HepG2 (cell line): Measurements from ENCODE around the gene ECM1. TPM values are rescaled to one million over a fixed set of nuclear protein-coding genes. Genes with fewer than 3 reads are reported as not detected.
A peak's percentile ranks its signal among the peaks of the same experiment; 100 is the strongest.

ENCODE experiments used
- ATAC-seq: fragments of 200-7000 bp; cut with Tn5 transposase; 3 replicates; pipeline ENCODE4 v1.9.1; 2020; ENCODE audit warnings: mild to moderate bottlenecking, moderate library complexity
- BruUV-seq: library from RNA; stranded (reverse); fragments of 400-500 nt; replicated peaks from 2 replicates; lab custom pipeline; 2021; lab: Mats Ljungman, UMichigan
- CTCF ChIA-PET: fragments of 300-600 bp; formaldehyde crosslinking; extraction: SDS; loops from one replicate; lab custom pipeline; 2021; ENCODE audit warnings: low total read pairs, inconsistent platforms, low intra/inter-chr PET ratio; lab: Yijun Ruan, JAX
- POLR2A ChIA-PET: fragments of 350-600 bp; sonication (Branson Sonifier 250); formaldehyde crosslinking; loops from one replicate; lab custom pipeline; 2020; ENCODE audit warnings: antibody characterized with exemption, inconsistent platforms; lab: Yijun Ruan, JAX
- DNase-seq: peaks from one replicate; pipeline ENCODE4 v3.0.0-alpha.2; 2015; ENCODE audit warnings: low spot score
- FAIRE-seq: peaks from 3 replicates; lab custom pipeline; 2011; peaks lifted over from hg19 to GRCh38; lab: Jason Lieb, UNC
- H2AFZ ChIP-seq: one replicate; pipeline ENCODE4 v1.6.1; 2011; ENCODE audit warnings: low read length, inconsistent platforms
- H3K27ac ChIP-seq: fragments of 300-600 bp; 3 replicates; pipeline ENCODE4 v1.8.0; 2011; ENCODE audit warnings: mixed run types, mild to moderate bottlenecking, mixed read lengths, low read length, inconsistent platforms; ENCODE audit not compliant: insufficient read depth; ENCODE audit errors: extremely low read length
- H3K27me3 ChIP-seq, 2 experiments: fragments of 200-600 bp in 1 of 2; 2 replicates in 1 of 2; 3 replicates in 1 of 2; pipeline versions ENCODE4 v1.6.0 to v1.8.0; 2011; ENCODE audit warnings: low read length in 2 of 2, mild to moderate bottlenecking in 2 of 2, moderate library complexity in 2 of 2, inconsistent platforms in 1 of 2; ENCODE audit not compliant: insufficient read depth in 2 of 2, control insufficient read depth in 1 of 2
- H3K36me3 ChIP-seq, 2 experiments: fragments of 200-600 bp in 1 of 2; replicated peaks in 1 of 2; 2 replicates in 1 of 2; 3 replicates in 1 of 2; pipeline versions ENCODE4 v1.5.1 to v1.8.0; 2011; ENCODE audit warnings: low read length in 2 of 2, inconsistent platforms in 1 of 2; ENCODE audit not compliant: insufficient read depth in 2 of 2, control insufficient read depth in 1 of 2
- H3K4me1 ChIP-seq: 2 replicates; pipeline ENCODE4 v1.5.1; 2012; ENCODE audit warnings: low read length, inconsistent platforms; ENCODE audit not compliant: insufficient read depth
- H3K4me2 ChIP-seq: 2 replicates; pipeline ENCODE4 v1.6.0; 2011; ENCODE audit warnings: low read depth, low read length, inconsistent platforms
- H3K4me3 ChIP-seq, 3 experiments: fragments of 200-600 bp in 1 of 3; sonication (generic), shearing (Covaris generic) in 1 of 3; replicated peaks in 1 of 3; 2 replicates each; pipeline ENCODE4 v1.5.1; 2011 to 2016; ENCODE audit warnings: low read length in 3 of 3, inconsistent platforms in 2 of 3, low read depth in 2 of 3, mild to moderate bottlenecking in 2 of 3, control low read depth in 1 of 3, mixed read lengths in 1 of 3; ENCODE audit not compliant: insufficient read depth in 1 of 3
- H3K79me2 ChIP-seq: one replicate; pipeline ENCODE4 v1.6.1; 2011; ENCODE audit warnings: low read length, inconsistent platforms; ENCODE audit not compliant: insufficient read depth
- H3K9ac ChIP-seq: 2 replicates; pipeline ENCODE4 v1.6.0; 2011; ENCODE audit warnings: mild to moderate bottlenecking, low read depth, low read length, inconsistent platforms; ENCODE audit not compliant: insufficient read depth
- H3K9me3 ChIP-seq: 2 replicates; pipeline ENCODE4 v1.5.1; 2012; ENCODE audit warnings: mild to moderate bottlenecking, low read length
- H4K20me1 ChIP-seq: 2 replicates; pipeline ENCODE4 v1.6.0; 2011; ENCODE audit warnings: inconsistent platforms, mild to moderate bottlenecking, low read length, moderate library complexity; ENCODE audit not compliant: insufficient read depth
- ARNT ChIP-seq: fragments of 450-650 bp; IDR thresholded peaks from 2 replicates; pipeline ENCODE4 v1.6.1; 2017
- HNF4A ChIP-seq: sonication (generic); formaldehyde crosslinking; IDR thresholded peaks from 2 replicates; pipeline ENCODE4 v1.4.0; 2020; ENCODE audit warnings: missing genetic modification reagents
- KDM1A ChIP-seq: IDR thresholded peaks from 2 replicates; pipeline ENCODE4 v1.6.1; 2016; ENCODE audit warnings: missing compliant biosample characterization
- KDM3A ChIP-seq: IDR thresholded peaks from 2 replicates; pipeline ENCODE4 v1.6.1; 2018; ENCODE audit warnings: low read depth, missing compliant biosample characterization
- NR2F6 ChIP-seq, 2 experiments: IDR thresholded peaks; 2 replicates each; pipeline ENCODE4 v1.6.1; 2016; ENCODE audit warnings: antibody characterized with exemption in 1 of 2, mild to moderate bottlenecking in 1 of 2
- RARA ChIP-seq: IDR thresholded peaks from 2 replicates; pipeline ENCODE4 v1.6.1; 2016; ENCODE audit warnings: missing genetic modification reagents, missing compliant biosample characterization
- SALL1 ChIP-seq: sonication (generic); formaldehyde crosslinking; IDR thresholded peaks from 2 replicates; pipeline ENCODE4 v1.8.0; 2022; ENCODE audit warnings: mild to moderate bottlenecking, missing genetic modification reagents
- SOX13 ChIP-seq, 3 experiments: fragments of 450-650 bp in 1 of 3; sonication (generic) in 1 of 3; formaldehyde crosslinking in 1 of 3; IDR thresholded peaks in 2 of 3; conservative IDR thresholded peaks in 1 of 3; 2 replicates each; pipeline versions ENCODE4 v1.5.0 to v1.6.1; 2016 to 2020; ENCODE audit warnings: antibody characterized with exemption in 1 of 3, mild to moderate bottlenecking in 1 of 3, missing compliant biosample characterization in 1 of 3, missing genetic modification reagents in 1 of 3, moderate library complexity in 1 of 3
- TMF1 ChIP-seq: sonication (generic); formaldehyde crosslinking; IDR thresholded peaks from 2 replicates; pipeline ENCODE4 v1.8.1; 2022; ENCODE audit warnings: low read depth, missing genetic modification reagents
- YY1 ChIP-seq: IDR thresholded peaks from 2 replicates; pipeline ENCODE4 v1.6.1; 2011; ENCODE audit warnings: low read length, low read depth, moderate library complexity, mild to moderate bottlenecking; ENCODE audit not compliant: insufficient read depth, insufficient replicate concordance
- ZBTB7A ChIP-seq: sonication (generic); formaldehyde crosslinking; IDR thresholded peaks from 2 replicates; pipeline ENCODE4 v1.8.0; 2022; ENCODE audit warnings: mild to moderate bottlenecking, missing genetic modification reagents
- ZNF605 ChIP-seq: sonication (generic); formaldehyde crosslinking; IDR thresholded peaks from 2 replicates; pipeline ENCODE4 v1.8.0; 2022; ENCODE audit warnings: mild to moderate bottlenecking, missing genetic modification reagents
- ZNF687 ChIP-seq: sonication (generic); formaldehyde crosslinking; IDR thresholded peaks from 2 replicates; pipeline ENCODE4 v1.5.1; 2020; ENCODE audit warnings: mild to moderate bottlenecking, missing genetic modification reagents, moderate library complexity
- ZNF792 ChIP-seq: IDR thresholded peaks from 2 replicates; pipeline ENCODE4 v1.6.1; 2016
- ZZZ3 ChIP-seq: sonication (generic); formaldehyde crosslinking; IDR thresholded peaks from 2 replicates; pipeline ENCODE4 v1.4.0; 2020; ENCODE audit warnings: missing genetic modification reagents, mild to moderate bottlenecking, borderline replicate concordance
- WGBS: methylation state at CpG from one replicate; pipeline ENCODE4 v1.1.6; 2017; ENCODE audit warnings: low lambda C conversion rate; 5-methylcytosine and 5-hydroxymethylcytosine counted together
- in situ Hi-C: cut with HindIII; loops from 2 replicates; pipeline ENCODE4 v1.10.0; 2017; ENCODE audit warnings: low pct_unique_long_range_greater_than_20kb; ENCODE audit not compliant: extremely low pct_ligation_motif_present
- intact Hi-C: fragments of 100-400 bp; cut with micrococcal nuclease; formaldehyde crosslinking; loops from one replicate; pipeline ENCODE4 v1.10.0; 2022; ENCODE audit not compliant: unreplicated experiment
- polyA plus RNA-seq, 8 experiments: library from polyadenylated mRNA; depleted of rRNA in 3 of 8; stranded (reverse) in 7 of 8; unstranded in 1 of 8; fragments of >200 nt; fragmentation: Illumina TruSeq in 4 of 8; extraction: Trizol in 4 of 8; gene quantifications; 2 replicates each; pipeline versions ENCODE4 v1.2.1 to v1.2.3, GENCODE V29; 2011 to 2016; ENCODE audit warnings: low read depth in 4 of 8, missing spikeins in 1 of 8, mixed read lengths in 1 of 8; ENCODE audit not compliant: insufficient read depth in 1 of 8
- total RNA-seq, 5 experiments: library from RNA; depleted of rRNA; stranded (reverse); fragments of >200 nt; fragmentation: Illumina TruSeq; extraction: Trizol; gene quantifications; 2 replicates each; pipeline ENCODE4 v1.2.3, GENCODE V29; 2016; ENCODE audit warnings: low read depth in 1 of 5
- TF ChIP-seq, protein P1 (sequence below): sonication (generic); formaldehyde crosslinking; IDR thresholded peaks from 2 replicates; pipeline ENCODE4 v1.4.0; 2020; ENCODE audit warnings: missing genetic modification reagents
- TF ChIP-seq, protein P2 (sequence below): sonication (generic); formaldehyde crosslinking; IDR thresholded peaks from 2 replicates; pipeline ENCODE4 v1.8.0; 2022; ENCODE audit warnings: missing genetic modification reagents, mild to moderate bottlenecking, moderate library complexity, borderline replicate concordance

The ECM1 gene
- total and polyA plus RNA-seq, 2 of the 13 experiments (the other 11 are each of a cell fraction or from before 2014, with no cell fraction given): 0.42 to 1.0 TPM

GRCh38 chr1:150514260-150514659 is 6.4 kb downstream of the ECM1 start:
- Histone ChIP-seq H3K9ac (no peak overlapping the region), H3K27ac (peak overlapping the region; percentile 12), H3K4me1 (peaks cover 32% of the 10 kb centered on the region), H3K4me3 (peak overlapping the region in 2 of 3 experiments; percentile 73 to 84; a peak in 2 of 6 replicates), H3K9me3 (no peaks in the 10 kb centered on the region), H3K27me3 (no peaks in the 10 kb centered on the region; a peak in 1 of 5 replicates), H3K79me2 (no peaks in the 10 kb centered on the region), H4K20me1 (no peaks in the 10 kb centered on the region), H3K36me3 (no peaks in the 10 kb centered on the region), H2AFZ (no peak overlapping the region), H3K4me2 (peak overlapping the region; percentile 85)
- BruUV-seq: no TSS peak
- ATAC-seq: no peak
- no peak for DNase-seq
- peak; percentile 8 for FAIRE-seq
- WGBS: 68% methylated on average over 9 of the region's 9 CpGs
- intact Hi-C loops: no loop called here
- ChIA-PET POLR2A (interaction anchor here (1.0 to 3.3 kb wide), 7 partner anchors 11 to 150 kb away, joined by 4 to 78 read pairs (median 9); partner anchors contain the start of gene RPRD2), CTCF (no interaction called here)
- in situ Hi-C loops: no loop called here
- TF ChIP-seq ARNT (no peak), YY1 (no peak), TMF1 (CRISPR knock-in tag) (no peak), RARA (CRISPR knock-in tag) (peak; percentile 72; the same call in 1 of the 2 replicates), KDM3A (CRISPR knock-in tag) (0 out of 2 replicates have a peak, but pooled peaks have one; percentile 21), ZZZ3 (CRISPR knock-in tag) (no peak), ZBTB7A (CRISPR knock-in tag) (0 out of 2 replicates have a peak, but pooled peaks have one; percentile 44), HNF4A (peak; percentile 57), NR2F6 (IDR thresholded peaks at IDR 0.05) (peak; percentile 24; the same call in 1 of the 2 replicates), NR2F6 (CRISPR knock-in tag; IDR thresholded peaks at IDR 0.05) (peak; percentile 64), KDM1A (CRISPR knock-in tag) (no peak), ZNF687 (CRISPR knock-in tag) (no peak), SOX13 (IDR thresholded peaks at IDR 0.05) (no peak), SOX13 (CRISPR knock-in tag; conservative IDR thresholded peaks at IDR 0.05 in 1 of 2, IDR thresholded peaks at IDR 0.05 in 1 of 2) (0 out of 4 replicates have a peak, but pooled peaks of 1 of the 2 experiments have one; percentile 9), ZNF792 (CRISPR knock-in tag) (no peak), ZNF605 (0 out of 2 replicates have a peak, but pooled peaks have one; percentile 26), SALL1 (CRISPR knock-in tag) (0 out of 2 replicates have a peak, but pooled peaks have one; percentile 20)
- TF ChIP-seq, protein P1, sequence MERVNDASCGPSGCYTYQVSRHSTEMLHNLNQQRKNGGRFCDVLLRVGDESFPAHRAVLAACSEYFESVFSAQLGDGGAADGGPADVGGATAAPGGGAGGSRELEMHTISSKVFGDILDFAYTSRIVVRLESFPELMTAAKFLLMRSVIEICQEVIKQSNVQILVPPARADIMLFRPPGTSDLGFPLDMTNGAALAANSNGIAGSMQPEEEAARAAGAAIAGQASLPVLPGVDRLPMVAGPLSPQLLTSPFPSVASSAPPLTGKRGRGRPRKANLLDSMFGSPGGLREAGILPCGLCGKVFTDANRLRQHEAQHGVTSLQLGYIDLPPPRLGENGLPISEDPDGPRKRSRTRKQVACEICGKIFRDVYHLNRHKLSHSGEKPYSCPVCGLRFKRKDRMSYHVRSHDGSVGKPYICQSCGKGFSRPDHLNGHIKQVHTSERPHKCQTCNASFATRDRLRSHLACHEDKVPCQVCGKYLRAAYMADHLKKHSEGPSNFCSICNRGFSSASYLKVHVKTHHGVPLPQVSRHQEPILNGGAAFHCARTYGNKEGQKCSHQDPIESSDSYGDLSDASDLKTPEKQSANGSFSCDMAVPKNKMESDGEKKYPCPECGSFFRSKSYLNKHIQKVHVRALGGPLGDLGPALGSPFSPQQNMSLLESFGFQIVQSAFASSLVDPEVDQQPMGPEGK: peak; percentile 42; the same call in 1 of the 2 replicates
- TF ChIP-seq, protein P2, sequence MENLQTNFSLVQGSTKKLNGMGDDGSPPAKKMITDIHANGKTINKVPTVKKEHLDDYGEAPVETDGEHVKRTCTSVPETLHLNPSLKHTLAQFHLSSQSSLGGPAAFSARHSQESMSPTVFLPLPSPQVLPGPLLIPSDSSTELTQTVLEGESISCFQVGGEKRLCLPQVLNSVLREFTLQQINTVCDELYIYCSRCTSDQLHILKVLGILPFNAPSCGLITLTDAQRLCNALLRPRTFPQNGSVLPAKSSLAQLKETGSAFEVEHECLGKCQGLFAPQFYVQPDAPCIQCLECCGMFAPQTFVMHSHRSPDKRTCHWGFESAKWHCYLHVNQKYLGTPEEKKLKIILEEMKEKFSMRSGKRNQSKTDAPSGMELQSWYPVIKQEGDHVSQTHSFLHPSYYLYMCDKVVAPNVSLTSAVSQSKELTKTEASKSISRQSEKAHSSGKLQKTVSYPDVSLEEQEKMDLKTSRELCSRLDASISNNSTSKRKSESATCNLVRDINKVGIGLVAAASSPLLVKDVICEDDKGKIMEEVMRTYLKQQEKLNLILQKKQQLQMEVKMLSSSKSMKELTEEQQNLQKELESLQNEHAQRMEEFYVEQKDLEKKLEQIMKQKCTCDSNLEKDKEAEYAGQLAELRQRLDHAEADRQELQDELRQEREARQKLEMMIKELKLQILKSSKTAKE (CRISPR knock-in tag): no peak
